Urinary bladder (tissue), 4 donors: Measurements from ENCODE around the gene ECSIT. TPM values are rescaled to one million over a fixed set of nuclear protein-coding genes. Genes with fewer than 3 reads are reported as not detected.

Experiments used
- DNase-seq: peaks from one replicate; pipeline ENCODE4 v3.0.0-alpha.2; 2015; ENCODE audit errors: extremely low spot score
- H3K27ac ChIP-seq: one replicate; pipeline ENCODE4 v1.5.1; 2013; ENCODE audit warnings: low read depth, mild to moderate bottlenecking, moderate library complexity
- H3K36me3 ChIP-seq: one replicate; pipeline ENCODE4 v1.6.1; 2013; ENCODE audit warnings: mild to moderate bottlenecking, moderate library complexity; ENCODE audit not compliant: insufficient read depth
- H3K4me1 ChIP-seq: one replicate; pipeline ENCODE4 v1.6.1; 2013; ENCODE audit warnings: mild to moderate bottlenecking, moderate library complexity; ENCODE audit not compliant: insufficient read depth
- H3K4me3 ChIP-seq: one replicate; pipeline ENCODE4 v1.5.1; 2013; ENCODE audit warnings: low read depth, low read length
- WGBS: extraction: QIAGEN DNeasy Blood & Tissue Kit; methylation state at CpG from one replicate; pipeline ENCODE4 v1.1.7; 2013; 5-methylcytosine and 5-hydroxymethylcytosine counted together
- polyA plus RNA-seq: library from polyadenylated mRNA; stranded (reverse); fragments of 200-250 nt; gene quantifications from one replicate; pipeline ENCODE4 v1.2.3, GENCODE V29; 2013
- total RNA-seq: library from RNA; depleted of rRNA; stranded (reverse); fragments of >200 nt; gene quantifications from one replicate; pipeline ENCODE4 v1.2.3, GENCODE V29; 2014
- donor health status: healthy with polysubstance abuse.
- donor health status: healthy.

The ECSIT gene
- total and polyA plus RNA-seq, 2 donors = 19.0 to 68.7 TPM

DNA sequence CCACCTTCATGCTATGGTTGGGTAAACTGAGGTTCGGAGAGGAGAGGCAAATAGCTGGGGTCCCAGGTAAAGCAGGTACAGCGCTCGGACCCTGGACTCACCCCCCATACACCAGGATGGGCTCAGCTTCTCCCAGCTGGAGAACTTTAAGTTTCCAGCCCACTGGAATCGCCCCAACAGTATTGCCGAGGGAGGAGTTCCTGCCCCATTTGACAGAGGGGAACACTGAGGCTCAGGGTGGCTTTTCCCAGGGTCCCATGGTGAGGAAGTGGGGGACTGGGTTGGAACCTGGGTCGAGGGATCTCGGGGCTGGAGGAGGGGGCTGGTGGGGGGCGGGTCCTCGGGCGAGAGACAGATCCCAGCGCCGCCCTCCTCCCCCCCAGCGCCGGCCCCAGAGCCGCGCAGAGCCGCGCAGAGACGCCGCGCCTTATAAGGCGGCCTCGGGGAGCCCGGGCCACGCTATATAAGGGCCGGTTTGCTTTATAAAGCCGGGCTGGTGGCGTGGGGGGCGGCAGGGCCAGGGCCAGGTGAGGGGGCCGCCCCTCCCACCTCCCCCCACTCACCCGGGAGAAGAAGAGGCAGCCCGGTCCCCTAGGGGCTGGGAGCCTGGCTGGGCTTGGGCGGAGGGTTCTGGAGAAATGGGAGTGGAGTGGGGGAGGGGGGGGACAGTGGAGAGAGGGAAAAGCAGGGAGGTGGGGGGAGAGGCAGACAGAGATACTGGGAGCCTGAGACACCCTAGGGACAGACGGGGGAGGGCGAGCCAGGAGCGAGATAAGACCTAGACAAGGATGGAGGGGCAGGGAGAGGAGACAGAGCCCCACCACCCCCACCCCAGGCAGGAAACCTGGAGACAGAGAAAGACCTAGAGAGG lies 10.8 kb upstream of the ECSIT start:
- WGBS = 7% methylated on average over 36 of the region's 36 CpGs
- no peak for DNase-seq
- Histone ChIP-seq H3K27ac (peak overlapping the region; percentile 85), H3K36me3 (no peaks in the 10 kb centered on the region), H3K4me3 (peak overlapping the region; percentile 36), H3K4me1 (no peaks in the 10 kb centered on the region)

DNA sequence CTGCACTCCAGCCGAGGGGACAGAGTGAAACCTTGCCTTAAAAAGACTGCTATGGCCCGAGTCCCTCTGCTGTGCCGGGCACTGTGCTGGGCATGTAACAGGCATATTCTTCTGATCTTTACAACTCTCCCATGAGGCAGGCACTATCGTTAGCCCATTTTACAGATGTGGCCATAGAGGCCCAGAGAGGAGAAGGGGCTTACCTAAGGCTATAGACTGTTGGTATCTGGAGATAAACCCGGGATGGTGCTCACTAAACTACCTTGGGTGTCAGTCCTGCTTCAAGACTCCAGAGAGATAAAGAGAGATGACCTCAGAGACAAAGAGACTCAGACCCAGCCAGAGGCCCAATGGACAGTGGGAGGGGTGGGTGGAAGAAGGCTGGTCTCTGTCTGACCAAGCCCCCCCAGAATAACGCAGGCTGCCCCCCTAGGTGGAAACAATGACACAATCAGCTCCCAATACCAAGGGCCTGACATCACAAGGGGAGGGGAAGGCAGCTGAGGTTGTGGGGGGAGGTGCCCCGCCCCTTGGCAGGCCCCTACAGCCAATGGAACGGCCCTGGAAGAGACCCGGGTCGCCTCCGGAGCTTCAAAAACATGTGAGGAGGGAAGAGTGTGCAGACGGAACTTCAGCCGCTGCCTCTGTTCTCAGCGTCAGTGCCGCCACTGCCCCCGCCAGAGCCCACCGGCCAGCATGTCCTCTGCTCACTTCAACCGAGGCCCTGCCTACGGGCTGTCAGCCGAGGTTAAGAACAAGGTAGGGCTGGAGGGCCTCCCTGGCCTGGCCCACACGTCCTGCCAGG lies 9.5 kb upstream of the ECSIT start, which contains the start of gene CNN1:
Gene CNN1 (plus strand): TSS at position 620 of the 805 bp plus-strand sequence. CDS start 77 bp downstream, at position 697.
- peak; percentile 59 for DNase-seq
- Histone ChIP-seq H3K4me1 (no peaks in the 10 kb centered on the region), H3K27ac (peak within 1 kb of the TSS; percentile 85), H3K4me3 (peak within 1 kb of the TSS; percentile 36), H3K36me3 (no peaks in the 10 kb centered on the region)
- 15% methylated on average over 21 of the region's 21 CpGs for WGBS

DNA sequence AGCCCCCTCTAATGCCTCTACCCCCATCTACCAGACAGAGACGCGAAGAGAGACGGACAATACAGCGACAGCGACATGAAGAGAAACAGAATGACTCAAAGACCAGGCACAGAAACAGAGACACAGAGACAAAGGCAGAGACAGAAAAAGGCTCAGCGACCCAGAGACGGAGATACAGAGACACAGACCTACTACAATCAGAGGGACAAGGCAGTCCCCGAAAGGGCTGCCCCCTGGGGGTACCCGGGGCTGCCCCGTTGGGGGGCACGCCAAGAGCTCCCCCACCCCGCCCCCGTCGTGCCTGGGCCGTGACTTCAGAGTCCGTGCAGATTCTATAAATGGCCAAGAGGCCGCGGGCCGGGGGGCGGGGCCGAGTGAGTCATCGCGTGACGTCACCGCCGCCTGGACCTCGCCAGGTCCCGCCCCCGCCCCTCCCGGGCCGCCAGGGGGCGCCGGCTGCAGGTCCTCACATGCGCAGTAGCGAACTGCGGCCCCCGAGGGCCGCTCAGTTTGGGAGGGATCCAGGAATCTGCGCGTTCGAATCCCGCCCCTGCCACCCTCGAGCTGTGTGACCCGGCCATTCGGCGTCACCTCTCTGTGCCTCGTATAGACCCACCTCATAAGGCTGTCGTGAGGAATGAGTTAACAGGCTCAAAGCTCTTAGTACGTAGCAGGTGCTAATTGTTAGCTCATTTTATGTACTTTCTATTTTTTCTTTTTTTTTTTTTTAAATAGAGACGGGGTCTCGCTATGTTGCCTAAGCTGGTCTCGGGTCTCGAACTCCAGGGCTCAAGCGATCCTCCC lies 7.1 kb upstream of the ECSIT start:
- WGBS = 8% methylated on average over 54 of the region's 54 CpGs
- Histone ChIP-seq H3K4me1 (no peaks in the 10 kb centered on the region), H3K4me3 (no peak overlapping the region), H3K36me3 (no peaks in the 10 kb centered on the region), H3K27ac (peak overlapping the region; percentile 84)
- peak; percentile 42 for DNase-seq

DNA sequence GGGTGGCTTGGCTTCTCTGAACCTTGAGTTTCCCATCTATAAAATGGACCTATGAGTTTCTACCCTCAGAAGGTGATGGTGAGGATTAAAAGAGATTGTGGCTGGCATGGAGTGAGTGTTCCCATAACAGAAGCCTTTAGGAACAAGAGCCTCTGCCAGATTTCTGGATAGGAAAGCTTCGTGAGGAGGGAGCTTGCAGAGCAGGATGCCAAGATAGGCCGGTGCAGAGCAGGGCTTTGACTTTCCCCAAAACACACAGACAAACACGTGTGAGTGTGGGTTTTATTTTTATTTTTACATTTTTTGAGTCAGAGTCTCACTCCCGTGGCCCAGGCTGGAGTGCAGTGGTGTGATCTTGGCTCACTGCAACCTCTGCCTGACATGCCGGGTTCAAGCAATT lies 6.0 kb upstream of the ECSIT start:
- no peak overlapping the region for H3K27ac ChIP-seq
- H3K4me1 ChIP-seq = no peaks in the 10 kb centered on the region
- H3K4me3 ChIP-seq = no peak overlapping the region
- DNase-seq = no peak
- no peaks in the 10 kb centered on the region for H3K36me3 ChIP-seq
- WGBS = 32% methylated on average over 5 of the region's 5 CpGs

DNA sequence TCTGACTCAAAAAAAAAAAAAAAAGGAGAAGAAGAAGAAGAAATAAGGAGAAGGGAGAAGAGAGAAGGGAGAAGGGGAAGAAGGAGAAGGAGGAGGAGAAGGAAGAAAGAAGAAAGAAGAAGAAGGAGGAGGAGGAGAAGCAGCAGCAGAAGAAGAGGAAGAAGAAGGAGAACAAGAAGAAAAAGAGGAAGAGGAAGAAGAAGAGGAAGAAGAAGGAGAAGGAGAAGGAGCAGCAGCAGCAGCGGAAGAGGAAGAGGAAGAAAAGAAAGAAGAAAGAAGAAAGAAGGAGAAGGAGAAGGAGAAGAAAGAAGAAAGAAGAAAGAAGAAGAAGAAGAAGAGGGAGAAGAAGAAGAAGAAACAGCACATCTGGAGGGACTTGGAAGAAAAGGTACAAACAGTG lies 5.6 kb upstream of the ECSIT start:
- Histone ChIP-seq H3K36me3 (no peaks in the 10 kb centered on the region), H3K4me3 (no peak overlapping the region), H3K27ac (no peak overlapping the region), H3K4me1 (no peaks in the 10 kb centered on the region)
- no peak for DNase-seq
- WGBS = 95% methylated on average over 1 of the region's 1 CpG

DNA sequence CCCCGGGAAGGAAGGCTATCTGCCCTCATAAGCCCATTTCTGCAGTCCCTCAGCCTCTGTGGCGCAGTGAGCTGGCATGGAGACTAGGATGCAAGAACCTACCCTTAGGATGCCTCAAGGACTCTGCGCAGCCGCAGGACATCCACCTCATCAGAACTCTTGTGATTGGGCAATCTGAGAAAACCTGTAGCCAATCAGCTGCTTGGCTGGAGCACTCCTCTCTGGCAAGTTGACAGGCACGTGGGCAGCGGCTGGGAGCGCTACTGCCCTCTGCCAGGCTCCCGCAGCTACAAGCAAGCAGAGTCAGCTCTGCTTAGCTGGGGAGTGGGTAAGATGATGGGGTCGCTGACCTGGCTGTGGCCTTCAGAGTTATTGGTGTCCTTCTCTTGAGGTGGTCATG lies 1.5 kb upstream of the ECSIT start:
- H3K4me1 ChIP-seq = no peaks in the 10 kb centered on the region
- no peak overlapping the region for H3K4me3 ChIP-seq
- 22% methylated on average over 9 of the region's 9 CpGs for WGBS
- no peak overlapping the region for H3K27ac ChIP-seq
- peak; percentile 48 for DNase-seq
- peaks cover 2% of the 10 kb centered on the region for H3K36me3 ChIP-seq

DNA sequence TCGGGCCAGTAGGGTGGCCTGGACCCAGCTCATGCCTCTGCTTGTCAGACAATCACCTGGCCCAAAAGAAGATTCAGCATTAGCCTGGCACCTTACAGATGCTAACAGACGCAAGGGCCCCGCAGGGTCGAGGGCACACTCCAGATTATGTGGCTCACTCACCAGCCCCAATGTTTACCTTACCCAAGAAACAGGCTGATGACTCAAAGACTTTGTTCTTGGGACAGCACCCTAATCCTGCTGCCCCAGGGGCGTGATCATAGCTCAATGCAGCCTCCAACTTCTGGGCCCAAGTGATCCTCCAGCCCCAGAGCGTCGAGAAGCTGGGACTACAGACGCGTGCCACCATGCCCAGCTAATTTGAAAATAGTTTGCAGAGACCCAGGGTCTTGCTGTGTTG lies 9.8 kb downstream of the ECSIT start:
- Histone ChIP-seq H3K36me3 (no peaks in the 10 kb centered on the region), H3K4me3 (no peak overlapping the region), H3K4me1 (no peaks in the 10 kb centered on the region), H3K27ac (no peak overlapping the region)
- no peak for DNase-seq
- 94% methylated on average over 9 of the region's 9 CpGs for WGBS

DNA sequence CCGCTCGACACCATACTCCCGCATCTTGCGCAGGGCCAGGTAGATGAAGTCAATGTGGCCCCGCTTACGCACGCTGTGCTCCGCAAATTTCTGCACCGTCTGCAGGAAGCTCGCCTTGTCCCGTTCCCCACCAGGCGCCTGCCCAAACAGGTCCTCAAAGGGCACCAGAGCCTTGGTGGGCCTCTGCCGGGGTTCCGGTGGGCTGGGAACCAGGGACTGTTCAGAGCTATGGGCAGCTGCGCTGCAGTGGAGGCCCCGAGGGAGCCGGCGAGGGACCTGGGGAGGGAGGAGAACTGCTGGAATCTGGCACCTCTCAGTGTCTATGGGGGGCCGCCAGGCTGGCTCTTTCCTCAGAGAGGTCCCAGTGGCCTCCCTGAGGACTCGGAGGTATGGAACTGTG lies 15.0 kb downstream of the ECSIT start:
- H3K4me3 ChIP-seq = no peak overlapping the region
- no peak for DNase-seq
- H3K27ac ChIP-seq = no peak overlapping the region
- no peaks in the 10 kb centered on the region for H3K36me3 ChIP-seq
- WGBS = 95% methylated on average over 20 of the region's 20 CpGs
- no peaks in the 10 kb centered on the region for H3K4me1 ChIP-seq

DNA sequence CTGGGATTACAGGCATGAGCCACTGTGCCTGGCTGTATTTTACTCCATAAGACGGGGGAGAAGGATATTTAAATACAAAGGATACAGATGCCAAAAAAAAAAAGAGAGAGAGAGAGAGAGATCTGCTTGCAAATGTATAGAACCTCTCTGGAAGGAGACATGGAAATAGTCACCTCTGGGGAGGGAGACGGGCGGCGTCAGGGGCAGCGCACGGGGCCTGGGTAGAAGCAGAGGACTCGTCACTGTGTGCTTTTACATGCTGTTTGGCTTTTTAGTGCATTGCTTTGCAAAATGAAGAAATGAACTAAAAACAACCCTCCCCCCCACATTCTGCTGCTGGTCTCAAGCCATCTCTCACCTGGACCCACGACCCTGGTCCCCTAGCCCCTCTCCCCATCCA lies 18.5 kb downstream of the ECSIT start:
- WGBS = 94% methylated on average over 8 of the region's 8 CpGs
- Histone ChIP-seq H3K36me3 (no peaks in the 10 kb centered on the region), H3K4me3 (no peak overlapping the region), H3K27ac (no peak overlapping the region), H3K4me1 (no peaks in the 10 kb centered on the region)
- no peak for DNase-seq

DNA sequence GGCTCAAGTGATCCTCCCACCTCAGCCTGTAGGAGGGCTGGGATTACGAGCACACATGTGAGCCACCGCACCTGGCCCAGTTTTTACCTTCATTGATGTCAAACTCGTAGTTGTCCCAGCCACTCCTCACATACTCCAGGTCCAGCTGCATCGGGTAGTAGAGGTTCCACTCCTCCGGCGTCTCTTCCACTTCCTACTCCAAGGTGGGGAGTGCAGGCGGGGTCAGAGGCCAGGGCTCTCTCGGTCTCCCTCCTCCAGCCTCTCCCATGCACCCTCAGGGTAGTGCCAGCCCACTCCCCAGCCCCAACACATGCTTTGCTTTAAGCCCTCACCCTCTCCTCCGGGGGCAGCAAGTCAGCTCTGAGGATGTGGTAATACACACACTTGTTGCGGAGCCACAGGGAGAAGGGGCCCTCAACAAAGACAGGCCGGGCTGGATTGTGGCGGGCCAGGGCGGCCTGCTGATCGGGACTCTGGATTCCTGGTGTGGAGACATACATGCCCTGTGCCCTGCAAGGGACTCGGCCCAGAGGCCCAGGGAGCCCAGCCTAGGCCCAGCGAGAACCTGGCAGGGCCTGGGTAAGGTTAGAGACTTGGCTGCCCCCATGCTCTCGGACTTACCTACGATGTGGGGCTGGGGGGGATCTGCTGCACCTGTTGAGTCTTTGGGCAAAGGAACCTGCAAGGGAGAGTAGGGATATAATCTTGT lies 21.4 kb downstream of the ECSIT start:
- H3K4me1 ChIP-seq = no peaks in the 10 kb centered on the region
- H3K27ac ChIP-seq = no peak overlapping the region
- H3K4me3 ChIP-seq = no peak overlapping the region
- whole genome bisulfite sequencing = 88% methylated on average over 18 of the region's 18 CpGs
- no peaks in the 10 kb centered on the region for H3K36me3 ChIP-seq
- DNase-seq = no peak

DNA sequence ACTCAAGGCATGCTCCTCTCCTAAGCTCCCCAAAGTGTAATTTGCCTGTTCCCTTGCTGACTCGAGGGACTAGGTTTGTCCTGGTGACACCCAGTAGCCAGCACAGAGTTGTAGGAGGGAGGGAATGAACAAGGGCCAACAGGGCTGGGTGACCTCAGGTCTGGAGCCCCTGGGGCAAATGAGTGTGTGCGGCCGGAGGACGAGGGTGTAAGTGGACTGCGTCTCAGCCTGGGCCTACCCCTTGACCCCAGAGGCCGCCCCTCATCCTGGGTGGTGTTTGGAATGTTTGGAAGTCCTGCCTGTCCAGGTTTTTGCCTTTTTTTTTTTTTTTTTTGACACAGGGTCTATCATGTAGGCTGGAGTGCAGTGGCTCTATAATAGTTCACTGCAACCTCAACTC lies 22.0 kb downstream of the ECSIT start:
- H3K36me3 ChIP-seq = no peaks in the 10 kb centered on the region

DNA sequence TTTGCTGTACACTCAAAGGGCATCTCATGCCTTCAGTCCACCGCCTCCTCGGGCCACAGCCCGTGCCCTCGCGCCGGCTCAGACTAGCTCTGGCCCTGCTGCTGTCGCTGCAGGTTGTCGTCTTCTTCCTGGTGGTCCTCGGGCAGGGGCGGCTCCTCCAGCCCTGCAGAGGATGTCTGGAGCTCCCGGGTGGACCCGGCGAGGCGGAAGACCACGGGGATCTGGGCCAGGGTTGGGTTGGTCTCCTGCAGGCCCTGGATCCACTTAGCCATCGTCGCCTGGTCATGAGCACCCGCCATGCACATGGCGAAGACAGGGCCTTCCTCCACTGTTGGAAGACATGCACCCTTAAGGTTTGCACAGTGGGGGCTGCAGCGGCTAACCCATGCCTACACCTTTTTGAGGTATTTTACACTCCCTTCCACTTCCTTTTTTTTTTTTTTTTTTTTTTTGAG lies 22.8 kb downstream of the ECSIT start:
- Histone ChIP-seq H3K27ac (no peak overlapping the region), H3K36me3 (no peaks in the 10 kb centered on the region), H3K4me3 (peak overlapping the region; percentile 91), H3K4me1 (no peaks in the 10 kb centered on the region)
- WGBS = 25% methylated on average over 20 of the region's 20 CpGs
- no peak for DNase-seq

More for the DNA sequence above, 22.0 kb downstream of the ECSIT start:
- H3K27ac ChIP-seq = no peak overlapping the region
- H3K4me1 ChIP-seq = no peaks in the 10 kb centered on the region
- WGBS = 93% methylated on average over 6 of the region's 6 CpGs
- DNase-seq = no peak
- H3K4me3 ChIP-seq = no peak overlapping the region
